ENCODE measurements around the gene STAT3.

DNA sequence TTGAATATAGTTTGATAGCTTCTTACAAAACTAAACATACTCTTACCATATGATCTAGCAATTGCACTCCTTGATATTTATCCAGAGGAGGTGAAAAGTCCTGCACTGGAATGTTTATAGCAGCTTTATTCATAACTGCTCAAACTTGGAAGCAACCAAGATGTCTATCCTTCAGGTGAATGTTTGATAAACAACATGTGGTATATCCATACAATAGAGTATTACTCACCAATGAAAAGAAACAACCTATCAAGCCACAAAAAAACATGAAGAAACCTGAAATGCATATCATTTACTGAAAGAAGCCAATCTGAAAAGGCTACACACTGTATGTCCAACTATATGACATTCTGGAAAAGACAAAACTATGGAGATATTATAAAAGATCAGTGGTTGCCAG lies 16.1 kb downstream of the STAT3 start:
- TF ChIP-seq, protein P1, sequence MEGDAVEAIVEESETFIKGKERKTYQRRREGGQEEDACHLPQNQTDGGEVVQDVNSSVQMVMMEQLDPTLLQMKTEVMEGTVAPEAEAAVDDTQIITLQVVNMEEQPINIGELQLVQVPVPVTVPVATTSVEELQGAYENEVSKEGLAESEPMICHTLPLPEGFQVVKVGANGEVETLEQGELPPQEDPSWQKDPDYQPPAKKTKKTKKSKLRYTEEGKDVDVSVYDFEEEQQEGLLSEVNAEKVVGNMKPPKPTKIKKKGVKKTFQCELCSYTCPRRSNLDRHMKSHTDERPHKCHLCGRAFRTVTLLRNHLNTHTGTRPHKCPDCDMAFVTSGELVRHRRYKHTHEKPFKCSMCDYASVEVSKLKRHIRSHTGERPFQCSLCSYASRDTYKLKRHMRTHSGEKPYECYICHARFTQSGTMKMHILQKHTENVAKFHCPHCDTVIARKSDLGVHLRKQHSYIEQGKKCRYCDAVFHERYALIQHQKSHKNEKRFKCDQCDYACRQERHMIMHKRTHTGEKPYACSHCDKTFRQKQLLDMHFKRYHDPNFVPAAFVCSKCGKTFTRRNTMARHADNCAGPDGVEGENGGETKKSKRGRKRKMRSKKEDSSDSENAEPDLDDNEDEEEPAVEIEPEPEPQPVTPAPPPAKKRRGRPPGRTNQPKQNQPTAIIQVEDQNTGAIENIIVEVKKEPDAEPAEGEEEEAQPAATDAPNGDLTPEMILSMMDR (IDR thresholded peaks at IDR 0.05): no peak
- no peak for TF ChIP-seq POLR2A (IDR thresholded peaks at IDR 0.05)
- TF ChIP-seq POLR2AphosphoS5 (IDR thresholded peaks at IDR 0.05; ENCODE audit: insufficient read depth in 1 of 2, low read depth in 1 of 2): no peak
